D721Med (cell line): ENCODE measurements around the gene RBMY1A1.
"Not testable (repeated sequence)": the region's sequence is repeated elsewhere in the genome, so short reads cannot be mapped to it uniquely, and the experiment has no call there.

Experiments
- DNase-seq: peaks from one replicate; pipeline ENCODE4 v3.0.0; 2011; ENCODE audit warnings: low spot score; ENCODE audit not compliant: insufficient read length
- FAIRE-seq: peaks from 2 replicates; lab custom pipeline; 2011; peaks lifted over from hg19 to GRCh38; lab: Jason Lieb, UNC
- CTCF ChIP-seq: IDR thresholded peaks from 2 replicates; pipeline ENCODE4 v1.5.1; 2012; ENCODE audit warnings: mild to moderate bottlenecking, control low read depth; ENCODE audit not compliant: insufficient read depth; ENCODE audit errors: missing control alignments

RBMY1A1 gene

GRCh38 chrY:21534579-21534978, at the start of gene RBMY1A1:
Gene RBMY1A1, plus strand, starts transcription at chrY:21534879. Its CDS starts 2,013 bp downstream, at chrY:21536892.
- FAIRE-seq, DNase-seq: not testable (repeated sequence)

- FAIRE-seq, DNase-seq: not testable (repeated sequence)
Measured at GRCh38 chrY:21511038-21511437, 23.6 kb upstream of the RBMY1A1 start, which contains the start of gene RBMY1B. Gene RBMY1B, plus strand, starts transcription at chrY:21511338. Its CDS starts 2,013 bp downstream, at chrY:21513351.

GRCh38 chrY:21559316-21559984, 24.8 kb downstream of the RBMY1A1 start:
- not testable (repeated sequence) for FAIRE-seq, DNase-seq

- FAIRE-seq = no peak
- no peak for DNase-seq
- no peak for TF ChIP-seq CTCF
Measured at GRCh38 chrY:21585449-21585848, 50.8 kb downstream of the RBMY1A1 start.

- not testable (repeated sequence) for DNase-seq, FAIRE-seq
Measured at GRCh38 chrY:21586454-21586853, 51.8 kb downstream of the RBMY1A1 start.

- FAIRE-seq = no peak
- DNase-seq = no peak
- no peak for TF ChIP-seq CTCF
Measured at GRCh38 chrY:21592059-21592458, 57.4 kb downstream of the RBMY1A1 start.

- not testable (repeated sequence) for FAIRE-seq, DNase-seq
Measured at GRCh38 chrY:21596287-21596686, 61.6 kb downstream of the RBMY1A1 start.
